ENCODE measurements around the gene ANKDD1B.

GRCh38 chr5:75716715-75717081 is 105.4 kb downstream of the ANKDD1B start:
- TF ChIP-seq CTCF (IDR thresholded peaks at IDR 0.05) (no peak), POLR2A (IDR thresholded peaks at IDR 0.05) (no peak)

Measured in adrenal gland (tissue), 5 donors.